Mesendoderm (in vitro differentiated cells): ENCODE data around the gene PRR14L.
A peak's percentile ranks its signal among the peaks of the same experiment; 100 is the strongest.

Experiments
- DNase-seq: peaks from one replicate; pipeline ENCODE4 v3.0.0; 2013
- H2AK5ac ChIP-seq: 2 replicates; pipeline ENCODE4 v1.6.1; 2013; ENCODE audit warnings: low read length, inconsistent platforms
- H2BK120ac ChIP-seq: 2 replicates; pipeline ENCODE4 v1.6.1; 2013; ENCODE audit warnings: low read depth, mild to moderate bottlenecking, low read length, moderate library complexity, mixed read lengths
- H2BK15ac ChIP-seq: replicated peaks from 2 replicates; pipeline ENCODE4 v1.6.1; 2013; ENCODE audit warnings: low read depth, mild to moderate bottlenecking, moderate library complexity
- H2BK5ac ChIP-seq: 2 replicates; pipeline ENCODE4 v1.6.1; 2013; ENCODE audit warnings: low read length, inconsistent platforms
- H3K18ac ChIP-seq: 2 replicates; pipeline ENCODE4 v1.6.1; 2013; ENCODE audit warnings: mild to moderate bottlenecking, low read length, mixed read lengths
- H3K23ac ChIP-seq: one replicate; pipeline ENCODE4 v1.6.1; 2013; ENCODE audit warnings: low read length
- H3K27ac ChIP-seq: 2 replicates; pipeline ENCODE4 v1.5.1; 2013; ENCODE audit warnings: low read depth, mild to moderate bottlenecking, inconsistent platforms, low read length, moderate library complexity
- H3K27me3 ChIP-seq: 2 replicates; pipeline ENCODE4 v1.6.1; 2013; ENCODE audit warnings: low read length, control low read depth, mild to moderate bottlenecking, inconsistent platforms; ENCODE audit not compliant: insufficient read depth, poor library complexity
- H3K36me3 ChIP-seq: 2 replicates; pipeline ENCODE4 v1.6.1; 2013; ENCODE audit warnings: low read length, inconsistent platforms; ENCODE audit not compliant: control insufficient read depth, insufficient read depth
- H3K4ac ChIP-seq: one replicate; pipeline ENCODE4 v1.6.1; 2013; ENCODE audit warnings: low read depth, mild to moderate bottlenecking, low read length, moderate library complexity
- H3K4me1 ChIP-seq: 2 replicates; pipeline ENCODE4 v1.6.1; 2013; ENCODE audit warnings: low read depth, low read length, inconsistent platforms; ENCODE audit not compliant: control insufficient read depth
- H3K4me2 ChIP-seq: 2 replicates; pipeline ENCODE4 v1.6.1; 2013; ENCODE audit warnings: low read length
- H3K4me3 ChIP-seq: 2 replicates; pipeline ENCODE4 v1.5.1; 2013; ENCODE audit warnings: mild to moderate bottlenecking, low read length
- H3K56ac ChIP-seq: one replicate; pipeline ENCODE4 v1.6.1; 2013; ENCODE audit warnings: low read length
- H3K79me1 ChIP-seq: 2 replicates; pipeline ENCODE4 v1.6.1; 2013; ENCODE audit warnings: low read length, inconsistent platforms
- H3K79me2 ChIP-seq: 2 replicates; pipeline ENCODE4 v1.6.1; 2013; ENCODE audit warnings: mild to moderate bottlenecking, low read length; ENCODE audit not compliant: control insufficient read depth, insufficient read depth
- H3K9ac ChIP-seq: 2 replicates; pipeline ENCODE4 v1.6.1; 2013; ENCODE audit warnings: low read length, inconsistent platforms
- H4K5ac ChIP-seq: one replicate; pipeline ENCODE4 v1.6.1; 2013; ENCODE audit warnings: low read length
- H4K8ac ChIP-seq: one replicate; pipeline ENCODE4 v1.6.1; 2013; ENCODE audit warnings: low read depth, mild to moderate bottlenecking, control low read depth, low read length, moderate library complexity
- WGBS: extraction: QIAGEN DNeasy Blood & Tissue Kit; methylation state at CpG from one replicate; pipeline ENCODE4 v1.1.7; 2013; ENCODE audit warnings: low lambda C conversion rate, missing lambda C conversion rate; ENCODE audit not compliant: insufficient coverage; ENCODE audit errors: extremely low coverage; 5-methylcytosine and 5-hydroxymethylcytosine counted together

Gene PRR14L

DNA sequence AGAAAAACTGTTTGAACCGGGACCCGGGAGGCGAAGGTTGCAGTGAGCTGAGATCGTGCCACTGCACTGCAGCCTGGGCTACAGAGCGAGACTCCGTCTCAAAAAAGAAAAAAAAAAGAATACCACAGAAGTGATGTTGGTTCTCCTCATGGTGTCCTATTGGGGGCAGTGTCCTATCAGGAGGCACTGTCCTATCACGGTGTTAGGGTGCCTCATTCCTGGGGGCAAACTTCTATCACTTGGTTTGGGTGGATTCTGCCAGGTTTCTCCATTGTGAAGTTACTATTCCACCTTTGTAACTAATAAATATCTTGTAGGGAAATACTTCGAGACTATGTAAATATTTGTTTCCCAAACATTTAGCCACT lies 19.6 kb downstream of the PRR14L start:
- Histone ChIP-seq H3K27me3 (no peaks in the 10 kb centered on the region), H3K18ac (no peak overlapping the region), H3K4me3 (no peak overlapping the region), H3K79me2 (peaks cover 14% of the 10 kb centered on the region), H4K8ac (no peak overlapping the region), H3K4me1 (peaks cover 1% of the 10 kb centered on the region), H3K56ac (no peak overlapping the region), H3K36me3 (no peaks in the 10 kb centered on the region), H3K79me1 (peaks cover 22% of the 10 kb centered on the region), H2BK5ac (no peak overlapping the region), H3K9ac (no peak overlapping the region), H3K23ac (no peak overlapping the region), H2BK15ac (no peak overlapping the region), H2AK5ac (no peak overlapping the region), H4K5ac (no peak overlapping the region), H3K4me2 (no peak overlapping the region), H3K4ac (no peak overlapping the region), H2BK120ac (no peak overlapping the region), H3K27ac (no peak overlapping the region)
- DNase-seq, result peak; percentile 38
- WGBS, result no CpG with 5 or more reads among the region's 8 CpGs

DNA sequence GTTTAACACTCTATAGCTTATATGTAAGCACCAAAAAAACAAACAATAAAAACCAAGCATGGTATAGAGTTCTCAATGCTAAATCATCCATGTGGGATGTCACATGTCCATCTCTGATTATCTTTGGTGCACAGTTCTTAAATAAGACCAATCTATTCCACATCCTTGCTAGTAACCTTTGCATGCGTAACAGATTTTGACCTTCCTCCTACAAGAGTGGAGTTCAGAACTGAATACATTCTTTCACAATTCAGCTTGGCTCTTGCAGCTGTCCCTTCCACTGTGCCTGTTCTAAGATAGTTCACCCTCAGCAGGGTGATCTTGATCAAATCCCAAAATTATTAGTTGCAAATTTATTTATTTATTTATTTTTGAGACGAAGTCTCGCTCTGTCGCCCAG lies 21.1 kb downstream of the PRR14L start:
- H3K9ac ChIP-seq, result no peak overlapping the region
- H2BK15ac ChIP-seq, result no peak overlapping the region
- H3K79me1 ChIP-seq, result peaks cover 17% of the 10 kb centered on the region
- H3K23ac ChIP-seq, result no peak overlapping the region
- no peak overlapping the region for H3K4ac ChIP-seq
- no peaks in the 10 kb centered on the region for H3K4me1 ChIP-seq
- peaks cover 11% of the 10 kb centered on the region for H3K79me2 ChIP-seq
- H3K56ac ChIP-seq, result no peak overlapping the region
- H3K4me2 ChIP-seq, result no peak overlapping the region
- no peak overlapping the region for H2AK5ac ChIP-seq
- no peak overlapping the region for H3K18ac ChIP-seq
- no peak overlapping the region for H4K5ac ChIP-seq
- H2BK120ac ChIP-seq, result no peak overlapping the region
- no CpG with 5 or more reads among the region's 4 CpGs for WGBS
- no peaks in the 10 kb centered on the region for H3K36me3 ChIP-seq
- H2BK5ac ChIP-seq, result no peak overlapping the region
- no peak for DNase-seq
- H4K8ac ChIP-seq, result no peak overlapping the region
- H3K27ac ChIP-seq, result no peak overlapping the region
- no peak overlapping the region for H3K4me3 ChIP-seq
- H3K27me3 ChIP-seq, result no peaks in the 10 kb centered on the region

DNA sequence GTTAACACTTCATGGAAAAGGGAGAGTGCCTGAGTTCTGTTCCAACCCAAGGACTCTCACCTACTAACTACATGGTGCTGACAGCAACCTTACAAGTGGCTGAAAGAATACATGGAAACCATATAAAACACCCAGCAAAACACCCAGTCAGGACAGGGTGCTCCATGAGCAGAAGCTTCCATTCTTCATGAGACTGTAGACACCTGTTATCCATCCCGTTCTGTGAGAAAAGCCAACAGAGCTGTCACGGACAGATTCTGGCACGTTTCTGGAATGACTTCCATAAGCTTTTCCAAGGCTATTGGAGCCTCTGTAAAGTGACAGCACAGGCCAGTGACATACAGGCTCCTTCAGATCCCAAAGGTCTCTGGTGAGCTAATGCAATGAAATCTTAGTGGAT lies 23.2 kb downstream of the PRR14L start:
- no peak overlapping the region for H3K4ac ChIP-seq
- no peak overlapping the region for H3K4me2 ChIP-seq
- no peaks in the 10 kb centered on the region for H3K4me1 ChIP-seq
- no peak overlapping the region for H3K27ac ChIP-seq
- H2BK15ac ChIP-seq, result no peak overlapping the region
- H3K18ac ChIP-seq, result no peak overlapping the region
- no peak overlapping the region for H3K4me3 ChIP-seq
- H3K27me3 ChIP-seq, result no peaks in the 10 kb centered on the region
- no peak overlapping the region for H3K9ac ChIP-seq
- no peak overlapping the region for H4K8ac ChIP-seq
- H4K5ac ChIP-seq, result no peak overlapping the region
- H2BK5ac ChIP-seq, result no peak overlapping the region
- H2AK5ac ChIP-seq, result no peak overlapping the region
- no CpG with 5 or more reads among the region's 3 CpGs for WGBS
- no peak overlapping the region for H2BK120ac ChIP-seq
- H3K56ac ChIP-seq, result no peak overlapping the region
- DNase-seq, result no peak
- H3K23ac ChIP-seq, result no peak overlapping the region
- H3K36me3 ChIP-seq, result no peaks in the 10 kb centered on the region
- H3K79me1 ChIP-seq, result peaks cover 11% of the 10 kb centered on the region
- peaks cover 5% of the 10 kb centered on the region for H3K79me2 ChIP-seq

DNA sequence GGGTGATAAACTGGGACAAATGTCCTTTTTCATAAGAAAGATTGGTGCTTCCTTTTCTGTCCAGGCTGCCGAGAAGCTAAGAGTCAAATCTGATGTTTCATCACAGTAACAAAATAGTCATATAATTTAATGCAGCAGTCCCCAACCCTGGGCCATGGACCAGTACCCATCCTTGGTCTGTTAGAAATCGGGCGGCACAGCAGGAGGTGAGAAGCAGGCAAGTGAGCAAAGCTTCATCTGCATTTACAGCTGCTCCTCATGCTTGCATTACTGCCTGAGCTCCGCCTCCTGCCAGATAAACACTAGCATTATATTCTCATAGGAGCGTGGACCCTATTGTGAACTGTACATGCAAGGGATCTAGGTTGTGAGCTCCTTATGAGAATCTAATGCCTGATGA lies 26.2 kb downstream of the PRR14L start:
- DNase-seq, result no peak
- H3K9ac ChIP-seq, result no peak overlapping the region
- H3K79me2 ChIP-seq, result no peaks in the 10 kb centered on the region
- no CpG with 5 or more reads among the region's 5 CpGs for WGBS
- no peak overlapping the region for H3K56ac ChIP-seq
- no peaks in the 10 kb centered on the region for H3K4me1 ChIP-seq
- peaks cover 5% of the 10 kb centered on the region for H3K79me1 ChIP-seq
- no peaks in the 10 kb centered on the region for H3K27me3 ChIP-seq
- no peak overlapping the region for H3K27ac ChIP-seq
- H3K18ac ChIP-seq, result no peak overlapping the region
- H4K5ac ChIP-seq, result no peak overlapping the region
- no peak overlapping the region for H2AK5ac ChIP-seq
- no peak overlapping the region for H2BK15ac ChIP-seq
- H2BK5ac ChIP-seq, result no peak overlapping the region
- no peaks in the 10 kb centered on the region for H3K36me3 ChIP-seq
- no peak overlapping the region for H3K23ac ChIP-seq
- H4K8ac ChIP-seq, result no peak overlapping the region
- H2BK120ac ChIP-seq, result no peak overlapping the region
- H3K4ac ChIP-seq, result no peak overlapping the region
- H3K4me3 ChIP-seq, result no peak overlapping the region
- no peak overlapping the region for H3K4me2 ChIP-seq

DNA sequence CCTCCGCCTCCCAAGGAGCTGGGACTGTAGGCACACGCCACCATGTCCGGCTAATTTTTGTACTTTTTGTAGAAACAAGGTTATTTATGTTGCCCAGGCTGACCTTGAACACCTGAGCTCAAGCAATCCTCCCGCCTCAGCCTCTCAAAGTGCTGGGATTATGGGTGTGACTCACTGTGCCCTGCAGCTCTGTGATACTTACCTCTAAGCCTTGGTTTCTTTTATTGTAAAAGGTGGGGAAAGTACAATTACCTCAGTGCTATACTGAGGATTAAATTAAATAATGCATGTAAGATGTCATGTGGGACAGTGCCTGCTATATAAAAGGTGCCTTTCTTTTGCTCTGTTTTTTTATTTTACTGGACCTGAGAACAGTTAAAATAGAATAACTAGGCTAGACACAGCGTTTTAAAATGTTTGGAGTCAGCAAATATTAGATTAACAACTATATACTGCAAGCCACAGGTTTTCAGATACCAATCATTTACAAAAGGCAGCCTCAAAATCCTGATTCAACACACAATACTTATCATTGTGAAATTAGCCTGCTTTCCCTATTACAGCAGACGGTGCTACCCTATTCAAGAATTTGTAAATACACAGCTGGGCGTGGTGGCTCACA lies 30.0 kb downstream of the PRR14L start:
- Histone ChIP-seq H3K36me3 (peaks cover 11% of the 10 kb centered on the region), H3K79me1 (no peaks in the 10 kb centered on the region), H3K27ac (no peak overlapping the region), H3K56ac (no peak overlapping the region), H2BK15ac (no peak overlapping the region), H3K18ac (no peak overlapping the region), H4K5ac (no peak overlapping the region), H3K4me3 (no peak overlapping the region), H3K23ac (no peak overlapping the region), H2BK5ac (no peak overlapping the region), H3K27me3 (no peaks in the 10 kb centered on the region), H3K79me2 (no peaks in the 10 kb centered on the region), H2BK120ac (no peak overlapping the region), H3K4me1 (no peaks in the 10 kb centered on the region), H3K9ac (no peak overlapping the region), H3K4ac (no peak overlapping the region), H3K4me2 (no peak overlapping the region), H2AK5ac (no peak overlapping the region), H4K8ac (no peak overlapping the region)
- no peak for DNase-seq
- whole genome bisulfite sequencing, result no CpG with 5 or more reads among the region's 7 CpGs

DNA sequence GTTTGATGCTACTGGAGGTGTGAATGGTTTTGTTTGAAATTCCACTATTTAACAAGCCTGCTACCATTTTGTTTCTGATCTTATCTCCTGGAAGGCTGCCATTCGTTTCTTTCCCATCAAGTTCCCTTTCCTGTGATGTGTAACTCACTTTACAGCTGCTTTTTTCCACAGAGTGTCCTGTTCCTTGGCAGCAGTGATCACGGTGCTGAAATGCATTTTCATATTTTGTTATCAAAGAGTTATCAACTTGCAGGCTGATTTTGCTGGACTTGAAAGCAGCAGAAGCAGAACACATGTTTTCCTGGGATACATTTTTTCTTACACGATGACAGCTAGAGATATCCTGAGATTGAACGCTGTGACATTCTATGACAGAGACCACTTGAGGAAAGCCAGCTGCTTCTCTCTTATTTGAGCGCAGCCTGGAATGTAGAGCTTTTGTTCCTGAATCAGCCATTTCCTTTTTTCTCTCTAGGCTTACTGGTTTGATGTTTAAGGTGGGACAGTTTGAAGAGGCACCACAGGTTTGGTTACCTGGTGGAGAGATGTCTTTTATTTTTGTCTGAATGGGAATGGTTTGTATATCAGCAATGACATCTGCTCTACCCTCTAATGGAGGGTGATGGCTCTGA lies 34.7 kb downstream of the PRR14L start:
- H3K36me3 ChIP-seq, result peaks cover 24% of the 10 kb centered on the region
- no peak overlapping the region for H4K5ac ChIP-seq
- no peak overlapping the region for H3K27ac ChIP-seq
- no CpG with 5 or more reads among the region's 5 CpGs for whole genome bisulfite sequencing
- H2BK15ac ChIP-seq, result no peak overlapping the region
- H2BK120ac ChIP-seq, result no peak overlapping the region
- no peaks in the 10 kb centered on the region for H3K27me3 ChIP-seq
- no peak overlapping the region for H3K9ac ChIP-seq
- no peak overlapping the region for H2BK5ac ChIP-seq
- H3K4ac ChIP-seq, result no peak overlapping the region
- no peak overlapping the region for H3K4me3 ChIP-seq
- no peak overlapping the region for H3K4me2 ChIP-seq
- peaks cover 2% of the 10 kb centered on the region for H3K79me1 ChIP-seq
- H3K4me1 ChIP-seq, result no peaks in the 10 kb centered on the region
- no peaks in the 10 kb centered on the region for H3K79me2 ChIP-seq
- no peak overlapping the region for H4K8ac ChIP-seq
- H3K23ac ChIP-seq, result no peak overlapping the region
- H3K56ac ChIP-seq, result no peak overlapping the region
- no peak overlapping the region for H3K18ac ChIP-seq
- no peak overlapping the region for H2AK5ac ChIP-seq
- DNase-seq, result no peak
